Progenitor cell of endocrine pancreas (in vitro differentiated cells): Measurements from ENCODE around the gene TNFAIP8L2. TPM values are rescaled to one million over a fixed set of nuclear protein-coding genes. Genes with fewer than 3 reads are reported as not detected.

Source experiments
- DNase-seq: peaks from one replicate; pipeline ENCODE4 v3.0.0; 2021; ENCODE audit warnings: low spot score; ENCODE audit not compliant: unreplicated experiment
- H3K27ac Mint-ChIP-seq: 2 replicates; pipeline ENCODE4 v1.8.0; 2021; ENCODE audit warnings: mild to moderate bottlenecking, moderate library complexity, mixed read lengths
- H3K27me3 Mint-ChIP-seq: 2 replicates; pipeline ENCODE4 v1.8.0; 2021; ENCODE audit warnings: mixed read lengths
- H3K36me3 Mint-ChIP-seq: 2 replicates; pipeline ENCODE4 v1.8.0; 2022; ENCODE audit warnings: mixed read lengths; ENCODE audit not compliant: insufficient read depth
- H3K4me1 Mint-ChIP-seq: 2 replicates; pipeline ENCODE4 v1.8.0; 2021; ENCODE audit warnings: low read depth, mixed read lengths
- H3K4me3 Mint-ChIP-seq: 2 replicates; pipeline ENCODE4 v1.8.0; 2021; ENCODE audit warnings: low read depth, mild to moderate bottlenecking, moderate library complexity, mixed read lengths
- H3K9me3 Mint-ChIP-seq: 2 replicates; pipeline ENCODE4 v1.8.0; 2021; ENCODE audit warnings: low read depth, mixed read lengths
- CTCF ChIP-seq: fragments of 200-600 bp; sonication (generic); IDR thresholded peaks from one replicate; pipeline ENCODE4 v1.5.0; 2021; ENCODE audit warnings: antibody characterized with exemption, mild to moderate bottlenecking; ENCODE audit not compliant: unreplicated experiment
- total RNA-seq: library from RNA; stranded (reverse); gene quantifications from 2 replicates; pipeline ENCODE4 v1.2.1, GENCODE V29; 2021

Gene TNFAIP8L2
- total RNA-seq, 1 donor from 2014 or later = not detected

GRCh38 chr1:151134396-151134795, 22.1 kb upstream of the TNFAIP8L2 start:
- Mint-ChIP-seq H3K4me1 (peaks cover 8% of the 10 kb centered on the region), H3K36me3 (peaks cover 27% of the 10 kb centered on the region), H3K9me3 (no peaks in the 10 kb centered on the region), H3K27ac (no peak overlapping the region), H3K27me3 (peaks cover 42% of the 10 kb centered on the region), H3K4me3 (no peak overlapping the region)
- DNase-seq = no peak
- no peak for TF ChIP-seq CTCF

GRCh38 chr1:151134991-151135390, 21.5 kb upstream of the TNFAIP8L2 start:
- H3K27ac Mint-ChIP-seq = no peak overlapping the region
- no peaks in the 10 kb centered on the region for H3K9me3 Mint-ChIP-seq
- H3K27me3 Mint-ChIP-seq = peaks cover 42% of the 10 kb centered on the region
- peaks cover 8% of the 10 kb centered on the region for H3K4me1 Mint-ChIP-seq
- no peak for TF ChIP-seq CTCF
- H3K36me3 Mint-ChIP-seq = peaks cover 28% of the 10 kb centered on the region
- DNase-seq = no peak
- H3K4me3 Mint-ChIP-seq = no peak overlapping the region

GRCh38 chr1:151135433-151136385, 20.7 kb upstream of the TNFAIP8L2 start:
- no peak overlapping the region for H3K4me3 Mint-ChIP-seq
- no peak overlapping the region for H3K27ac Mint-ChIP-seq
- H3K9me3 Mint-ChIP-seq = no peaks in the 10 kb centered on the region
- H3K27me3 Mint-ChIP-seq = peaks cover 37% of the 10 kb centered on the region
- TF ChIP-seq CTCF = peak; percentile 12
- DNase-seq = no peak
- peaks cover 28% of the 10 kb centered on the region for H3K36me3 Mint-ChIP-seq
- peaks cover 8% of the 10 kb centered on the region for H3K4me1 Mint-ChIP-seq

- Mint-ChIP-seq H3K27ac (no peak overlapping the region), H3K4me1 (no peaks in the 10 kb centered on the region), H3K27me3 (peaks cover 22% of the 10 kb centered on the region), H3K9me3 (no peaks in the 10 kb centered on the region), H3K36me3 (peaks cover 28% of the 10 kb centered on the region), H3K4me3 (no peak overlapping the region)
- no peak for DNase-seq
- no peak for TF ChIP-seq CTCF
These were observed 18.7 kb upstream of the TNFAIP8L2 start for GRCh38 chr1:151137789-151138188.

GRCh38 chr1:151142411-151143056, 13.9 kb upstream of the TNFAIP8L2 start:
- Mint-ChIP-seq H3K27ac (no peak overlapping the region), H3K4me1 (peaks cover 10% of the 10 kb centered on the region), H3K36me3 (peaks cover 2% of the 10 kb centered on the region), H3K27me3 (peaks cover 6% of the 10 kb centered on the region), H3K9me3 (no peaks in the 10 kb centered on the region), H3K4me3 (no peak overlapping the region)
- DNase-seq = no peak
- TF ChIP-seq CTCF = no peak
